RWPE2 (cell line): ENCODE results near the gene KIF25.

Experiments
- ATAC-seq: fragments of 200-7000 bp; cut with Tn5 transposase; 3 replicates; pipeline ENCODE4 v1.9.1; 2021; ENCODE audit warnings: low read depth
- DNase-seq: peaks from one replicate; pipeline ENCODE4 v3.0.0-alpha.2; 2020; ENCODE audit warnings: low spot score
- H3K27ac ChIP-seq: fragments of 450-650 bp; 2 replicates; pipeline ENCODE4 v1.5.1; 2017; ENCODE audit warnings: mild to moderate bottlenecking; ENCODE audit not compliant: poor library complexity, severe bottlenecking
- H3K27me3 ChIP-seq: fragments of 250-450 bp; sonication (Bioruptor Pico); 2 replicates; pipeline ENCODE4 v1.5.1; 2021; ENCODE audit warnings: mild to moderate bottlenecking, moderate library complexity; ENCODE audit not compliant: insufficient read depth, poor library complexity, severe bottlenecking
- H3K36me3 ChIP-seq: fragments of 250-450 bp; sonication (Bioruptor Pico); 2 replicates; pipeline ENCODE4 v1.5.1; 2020; ENCODE audit warnings: low read depth, mild to moderate bottlenecking, moderate library complexity
- H3K4me1 ChIP-seq: fragments of 250-450 bp; sonication (Bioruptor Pico); 2 replicates; pipeline ENCODE4 v1.5.1; 2021; ENCODE audit warnings: mild to moderate bottlenecking, moderate library complexity; ENCODE audit not compliant: insufficient read depth, poor library complexity, severe bottlenecking
- H3K4me3 ChIP-seq: fragments of 250-450 bp; sonication (Bioruptor Pico); 2 replicates; pipeline ENCODE4 v1.5.1; 2021; ENCODE audit warnings: mild to moderate bottlenecking, moderate library complexity; ENCODE audit not compliant: severe bottlenecking
- H3K9me3 ChIP-seq: fragments of 250-450 bp; sonication (Bioruptor Pico); 2 replicates; pipeline ENCODE4 v1.5.1; 2021; ENCODE audit warnings: mild to moderate bottlenecking, moderate library complexity; ENCODE audit not compliant: severe bottlenecking
- CTCF ChIP-seq: fragments of 450-650 bp; IDR thresholded peaks from one replicate; pipeline ENCODE4 v1.5.1; 2017; ENCODE audit warnings: mild to moderate bottlenecking, moderate library complexity; ENCODE audit not compliant: poor library complexity, severe bottlenecking

Gene KIF25

DNA sequence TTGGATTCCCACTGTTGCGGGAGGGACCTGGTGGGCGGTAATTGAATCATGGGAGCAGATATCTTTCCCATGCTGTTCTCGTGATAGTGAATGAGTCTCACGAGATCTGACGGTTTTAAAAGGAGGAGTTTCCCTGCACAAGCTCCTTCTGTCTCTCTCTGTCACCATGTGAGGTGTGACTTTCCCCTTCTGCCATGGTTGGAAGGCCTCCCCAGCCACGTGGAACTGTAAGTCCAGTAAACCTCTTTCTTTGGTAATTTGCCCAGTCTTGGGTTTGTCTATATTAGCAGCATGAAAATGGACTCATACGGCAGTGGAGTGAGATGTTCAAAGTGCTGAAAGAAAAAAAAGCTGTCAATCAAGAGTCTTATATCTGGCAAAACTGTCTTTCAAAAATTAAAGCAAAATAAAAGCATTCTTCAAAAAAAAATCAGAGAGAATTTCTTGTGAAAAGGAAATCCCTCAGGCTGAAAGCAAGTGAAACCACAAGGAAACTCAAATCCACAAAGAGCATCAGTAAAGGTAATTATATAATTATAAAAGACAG is 15.5 kb upstream of the KIF25 start:
- TF ChIP-seq CTCF = no peak
- no peak overlapping the region for H3K27ac ChIP-seq
- H3K27me3 ChIP-seq = no peaks in the 10 kb centered on the region
- ATAC-seq (no peak), DNase-seq (no peak)
- H3K4me3 ChIP-seq = no peak overlapping the region
- no peaks in the 10 kb centered on the region for H3K9me3 ChIP-seq
- no peaks in the 10 kb centered on the region for H3K36me3 ChIP-seq
- H3K4me1 ChIP-seq = no peaks in the 10 kb centered on the region

DNA sequence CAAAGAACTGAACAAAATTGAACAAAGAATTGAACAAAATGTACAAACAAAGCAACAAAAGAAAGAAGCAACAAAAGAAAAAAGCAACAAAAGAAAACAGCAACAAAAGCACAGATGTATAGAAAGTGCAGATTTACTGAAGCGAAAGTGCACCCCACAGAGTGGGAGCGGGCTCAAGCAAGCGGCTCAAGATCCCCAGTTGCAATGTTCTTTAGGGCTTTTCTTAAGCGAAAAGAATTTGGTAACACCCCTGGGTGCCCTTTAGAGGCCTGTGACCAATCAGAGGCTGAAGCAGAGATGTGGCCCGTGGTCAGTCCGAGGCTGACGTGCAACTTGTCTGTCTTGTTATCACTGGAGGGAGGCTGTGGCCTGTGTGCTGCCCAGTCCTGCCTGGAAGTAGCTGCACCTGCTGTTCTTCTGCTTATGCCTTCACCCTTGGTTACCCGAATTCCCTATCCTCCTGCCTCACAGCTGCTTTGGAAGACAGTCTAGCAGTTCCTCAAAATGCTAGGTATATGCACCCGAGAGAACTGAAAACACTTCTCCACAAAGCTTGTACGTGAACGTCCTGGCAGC is 13.2 kb upstream of the KIF25 start:
- Histone ChIP-seq H3K9me3 (no peaks in the 10 kb centered on the region), H3K27me3 (no peaks in the 10 kb centered on the region), H3K36me3 (no peaks in the 10 kb centered on the region), H3K27ac (no peak overlapping the region), H3K4me3 (no peak overlapping the region), H3K4me1 (no peaks in the 10 kb centered on the region)
- no peak for TF ChIP-seq CTCF
- ATAC-seq (no peak), DNase-seq (no peak)

- no peak overlapping the region for H3K27ac ChIP-seq
- no peak overlapping the region for H3K4me3 ChIP-seq
- no peak for DNase-seq
- no peaks in the 10 kb centered on the region for H3K27me3 ChIP-seq
- no peaks in the 10 kb centered on the region for H3K36me3 ChIP-seq
- no peak for TF ChIP-seq CTCF
- ATAC-seq = no peak
- H3K4me1 ChIP-seq = no peaks in the 10 kb centered on the region
- no peaks in the 10 kb centered on the region for H3K9me3 ChIP-seq
Measured at GRCh38 chr6:167984876-167985604, 12.4 kb upstream of the KIF25 start.

GRCh38 chr6:167985911-167986595 is 11.4 kb upstream of the KIF25 start:
- Histone ChIP-seq H3K27ac (no peak overlapping the region), H3K27me3 (no peaks in the 10 kb centered on the region), H3K4me3 (no peak overlapping the region), H3K9me3 (no peaks in the 10 kb centered on the region), H3K36me3 (no peaks in the 10 kb centered on the region), H3K4me1 (no peaks in the 10 kb centered on the region)
- no peak for ATAC-seq
- DNase-seq = no peak
- no peak for TF ChIP-seq CTCF
